Epithelial cell of alveolus of lung (primary cell): ENCODE data around the gene IL24. TPM values are rescaled to one million over a fixed set of nuclear protein-coding genes. Genes with fewer than 3 reads are reported as not detected.

Source experiments
- total RNA-seq: library from RNA; depleted of rRNA; stranded (reverse); fragments of >200 nt; gene quantifications from 2 replicates; pipeline ENCODE4 v1.2.1, GENCODE V29; 2015

IL24 gene, protein sequence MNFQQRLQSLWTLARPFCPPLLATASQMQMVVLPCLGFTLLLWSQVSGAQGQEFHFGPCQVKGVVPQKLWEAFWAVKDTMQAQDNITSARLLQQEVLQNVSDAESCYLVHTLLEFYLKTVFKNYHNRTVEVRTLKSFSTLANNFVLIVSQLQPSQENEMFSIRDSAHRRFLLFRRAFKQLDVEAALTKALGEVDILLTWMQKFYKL
- total RNA-seq, result 0.13 and 0.80 TPM in 2 replicates

DNA sequence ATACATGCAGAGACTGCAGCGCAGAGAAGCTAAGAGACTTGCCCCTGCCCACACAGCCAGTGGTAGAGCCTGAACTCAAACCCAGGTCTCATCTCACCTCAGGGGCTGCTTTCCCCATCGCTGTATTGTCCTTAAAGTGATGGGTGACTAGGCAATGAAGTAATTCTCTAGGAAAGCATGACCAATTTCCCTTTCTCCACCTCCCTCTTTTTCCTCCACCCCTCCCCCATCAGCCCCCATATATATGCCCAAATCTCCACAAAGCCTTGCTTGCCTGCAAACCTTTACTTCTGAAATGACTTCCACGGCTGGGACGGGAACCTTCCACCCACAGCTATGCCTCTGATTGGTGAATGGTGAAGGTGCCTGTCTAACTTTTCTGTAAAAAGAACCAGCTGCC is at the start of gene IL24:
Gene IL24 (plus strand): TSS at position 269 of the 400 bp plus-strand sequence. CDS start 390 bp downstream, outside the sequence.

DNA sequence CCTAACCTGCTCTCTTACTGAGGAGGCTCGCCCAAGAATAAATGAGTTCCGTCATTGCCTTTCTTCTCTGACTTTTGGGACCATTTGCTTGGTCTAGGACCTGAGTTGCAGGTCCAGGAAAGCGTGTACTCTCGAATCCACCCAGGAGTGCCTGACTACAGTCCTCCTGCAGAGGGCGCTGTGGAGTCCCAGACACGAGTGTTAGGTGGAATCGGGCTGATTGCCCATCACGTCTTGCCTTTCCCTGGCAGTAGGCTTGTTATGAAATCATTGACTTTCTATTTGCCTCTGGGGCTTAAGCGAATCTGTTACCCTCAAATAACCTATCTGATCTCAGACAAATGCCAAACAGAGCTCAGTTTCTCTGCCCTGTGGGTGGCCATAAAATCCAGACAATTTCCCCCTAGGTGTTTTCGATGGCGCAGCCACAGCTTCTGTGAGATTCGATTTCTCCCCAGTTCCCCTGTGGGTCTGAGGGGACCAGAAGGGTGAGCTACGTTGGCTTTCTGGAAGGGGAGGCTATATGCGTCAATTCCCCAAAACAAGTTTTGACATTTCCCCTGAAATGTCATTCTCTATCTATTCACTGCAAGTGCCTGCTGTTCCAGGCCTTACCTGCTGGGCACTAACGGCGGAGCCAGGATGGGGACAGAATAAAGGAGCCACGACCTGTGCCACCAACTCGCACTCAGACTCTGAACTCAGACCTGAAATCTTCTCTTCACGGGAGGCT is 32.1 kb upstream of the IL24 start, which contains the start of gene IL20:
Gene IL20 (plus strand): TSS at position 685 of the 733 bp plus-strand sequence. CDS start 230 bp downstream, outside the sequence.

DNA sequence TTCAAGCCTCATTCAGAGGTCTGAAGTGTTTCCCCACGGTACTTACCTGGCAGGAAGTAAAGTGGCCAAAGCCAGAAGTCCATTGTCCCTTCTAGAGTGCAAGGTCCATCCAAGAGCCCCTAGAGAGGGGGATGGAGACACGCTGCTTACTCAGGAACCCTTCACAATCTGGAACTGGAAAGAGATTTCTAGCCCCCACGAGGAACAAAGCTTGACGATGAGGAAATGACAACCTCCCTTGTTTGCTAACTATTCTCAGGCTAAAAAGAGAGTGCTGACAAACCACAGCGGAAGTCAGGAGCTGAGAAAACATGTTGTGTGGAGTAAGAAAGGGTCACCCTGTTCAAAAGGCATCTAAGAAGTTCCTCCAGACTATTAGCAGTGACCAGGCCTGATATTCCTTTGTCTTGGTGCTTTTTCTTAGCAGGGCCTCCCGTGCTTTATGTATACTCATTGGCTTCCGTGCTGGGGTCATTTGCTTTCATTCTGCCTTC is 24.6 kb downstream of the IL24 start, which contains the start of gene FCMR:
Gene FCMR (minus strand): TSS at position 170 of the 494 bp plus-strand sequence. CDS start 87 bp downstream, at position 83.

DNA sequence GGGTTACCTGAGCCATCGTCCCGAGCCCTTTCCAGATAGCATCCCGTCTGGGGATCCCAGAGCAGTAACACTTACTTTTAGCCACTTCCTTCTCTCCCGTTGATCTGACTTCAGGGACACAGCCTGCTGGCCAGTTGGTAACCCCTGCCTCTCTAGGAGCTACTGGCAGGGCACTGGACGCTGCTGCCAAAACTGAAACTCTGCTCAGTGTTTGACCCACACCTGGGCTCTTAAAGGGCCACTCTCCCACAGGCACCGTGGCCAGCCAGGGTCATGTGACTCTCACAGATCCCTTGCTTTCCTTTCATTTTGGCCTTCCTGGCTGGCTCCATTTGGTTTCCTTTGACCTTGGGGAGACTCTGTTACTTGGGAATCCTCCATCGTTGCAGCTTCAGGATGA is 49.0 kb downstream of the IL24 start, which contains the start of gene PIGR:
Gene PIGR (minus strand): TSS at position 206 of the 400 bp plus-strand sequence. CDS start 5,935 bp downstream, outside the sequence.

Other genes starting within 250 kb of the IL24 start
- 50.9 and 61.8 TPM in 2 replicates for gene MAPKAPK2, start 212.5 kb upstream of the IL24 start, total RNA-seq
- not detected in 2 replicates for gene IL19, start 126.7 kb upstream of the IL24 start, total RNA-seq
- gene IL10, start 124.9 kb upstream of the IL24 start, total RNA-seq, result 0.56 TPM in 1 of 2 replicates, not detected in the other
- not detected in 2 replicates for gene IL20, start 31.8 kb upstream of the IL24 start, total RNA-seq
- gene FCMR, start 24.5 kb downstream of the IL24 start, total RNA-seq, result 0.39 and 0.64 TPM in 2 replicates
- not detected in 2 replicates for gene PIGR, start 49.0 kb downstream of the IL24 start, total RNA-seq
- gene FCAMR, start 73.0 kb downstream of the IL24 start, total RNA-seq, result not detected in 2 replicates
- 0.40 and 2.3 TPM in 2 replicates for gene C1orf116, start 135.3 kb downstream of the IL24 start, total RNA-seq
- gene YOD1, start 153.8 kb downstream of the IL24 start, total RNA-seq, result 4.2 and 4.4 TPM in 2 replicates
- 1.3 and 1.4 TPM in 2 replicates for gene PFKFB2, start 155.8 kb downstream of the IL24 start, total RNA-seq
- not detected in 2 replicates for gene C4BPB, start 191.4 kb downstream of the IL24 start, total RNA-seq
- not detected in 2 replicates for gene C4BPA, start 206.8 kb downstream of the IL24 start, total RNA-seq